ENCODE data around the gene RASGRF1. TPM values are rescaled to one million over a fixed set of nuclear protein-coding genes. Genes with fewer than 3 reads are reported as not detected.
"Not testable (repeated sequence)": the region's sequence is repeated elsewhere in the genome, so short reads cannot be mapped to it uniquely, and the experiment has no call there.

Gene RASGRF1
- total and polyA plus RNA-seq, 5 experiments from 2014 or later: 0.14 TPM; not detected in 4

DNA sequence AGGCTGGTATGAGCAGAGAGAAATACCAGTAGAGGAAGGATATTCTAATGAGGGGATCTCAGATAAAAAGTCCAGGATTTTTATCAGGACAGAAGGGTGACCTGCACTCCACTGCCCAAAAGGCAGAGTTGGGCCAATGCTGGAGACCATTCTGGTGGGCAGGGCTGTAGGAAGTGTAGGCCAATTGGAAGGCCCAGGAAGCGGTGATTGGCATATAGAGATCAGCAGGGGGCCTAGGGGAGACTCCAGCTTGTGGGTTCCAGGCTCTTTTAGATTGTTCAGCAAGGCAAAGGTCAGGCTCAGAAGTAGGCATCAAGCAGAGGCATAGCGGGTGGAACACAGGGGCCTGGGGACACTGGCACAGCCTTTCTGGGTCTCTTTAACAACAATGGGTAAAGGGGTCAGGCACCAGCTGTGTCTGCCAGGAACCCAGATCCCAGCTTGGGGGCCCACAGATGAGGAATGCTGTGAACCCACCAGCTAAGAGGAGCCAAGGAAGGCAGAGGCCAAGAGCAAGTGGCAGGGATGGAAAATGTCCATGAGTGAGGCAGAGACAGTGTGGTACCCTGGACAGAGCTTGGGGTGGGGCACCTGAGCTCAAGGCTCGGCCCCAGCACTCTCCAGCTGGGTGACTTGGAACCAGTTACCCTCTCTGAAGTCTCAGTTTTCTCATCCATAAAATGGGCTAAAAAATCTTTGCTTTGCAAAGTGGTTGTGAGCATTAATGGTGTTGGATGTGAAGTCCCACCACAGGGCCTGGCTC lies 27.0 kb upstream of the RASGRF1 start:
- no peak overlapping the region for H3K4me3 Mint-ChIP-seq
- H3K9me3 Mint-ChIP-seq: peaks cover 0 to 3% (median 0%) of the 10 kb centered on the region in 9 donors
- no peaks in the 10 kb centered on the region for H3K36me3 Mint-ChIP-seq
- peaks cover 10 to 52% (median 16%) of the 10 kb centered on the region in 5 donors for H3K27me3 Mint-ChIP-seq
- no peaks in the 10 kb centered on the region for H3K4me1 Mint-ChIP-seq
- POLR2A ChIA-PET: no interaction called here
- no peak for ATAC-seq
- no peak for DNase-seq
- H3K27ac Mint-ChIP-seq: no peak overlapping the region

DNA sequence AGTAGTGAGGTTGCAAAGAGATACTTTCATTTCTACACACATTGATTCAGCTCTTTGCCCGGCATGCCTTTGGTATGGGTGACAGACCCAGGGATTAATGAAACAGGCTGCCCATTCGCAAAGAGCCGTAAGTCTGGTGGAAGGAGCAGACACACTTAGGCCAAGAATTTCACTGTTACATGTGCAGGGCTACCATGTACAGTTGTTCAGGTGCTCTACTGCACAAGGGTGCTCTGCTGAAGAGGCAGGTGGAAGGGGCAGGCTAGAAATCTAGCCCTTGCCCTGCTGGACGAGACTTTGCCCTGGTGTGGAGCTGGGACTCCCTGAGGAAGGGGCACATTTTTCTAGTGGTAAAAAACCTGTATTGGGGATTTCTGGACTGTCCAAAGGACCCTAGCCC lies 26.2 kb upstream of the RASGRF1 start:
- ATAC-seq (no peak), DNase-seq (no peak)
- Mint-ChIP-seq H3K27me3 (peaks cover 14 to 51% (median 18%) of the 10 kb centered on the region in 5 donors), H3K36me3 (no peaks in the 10 kb centered on the region), H3K27ac (no peak overlapping the region), H3K9me3 (peaks cover 0 to 10% (median 0%) of the 10 kb centered on the region in 9 donors), H3K4me3 (no peak overlapping the region), H3K4me1 (no peaks in the 10 kb centered on the region)
- POLR2A ChIA-PET: no interaction called here

DNA sequence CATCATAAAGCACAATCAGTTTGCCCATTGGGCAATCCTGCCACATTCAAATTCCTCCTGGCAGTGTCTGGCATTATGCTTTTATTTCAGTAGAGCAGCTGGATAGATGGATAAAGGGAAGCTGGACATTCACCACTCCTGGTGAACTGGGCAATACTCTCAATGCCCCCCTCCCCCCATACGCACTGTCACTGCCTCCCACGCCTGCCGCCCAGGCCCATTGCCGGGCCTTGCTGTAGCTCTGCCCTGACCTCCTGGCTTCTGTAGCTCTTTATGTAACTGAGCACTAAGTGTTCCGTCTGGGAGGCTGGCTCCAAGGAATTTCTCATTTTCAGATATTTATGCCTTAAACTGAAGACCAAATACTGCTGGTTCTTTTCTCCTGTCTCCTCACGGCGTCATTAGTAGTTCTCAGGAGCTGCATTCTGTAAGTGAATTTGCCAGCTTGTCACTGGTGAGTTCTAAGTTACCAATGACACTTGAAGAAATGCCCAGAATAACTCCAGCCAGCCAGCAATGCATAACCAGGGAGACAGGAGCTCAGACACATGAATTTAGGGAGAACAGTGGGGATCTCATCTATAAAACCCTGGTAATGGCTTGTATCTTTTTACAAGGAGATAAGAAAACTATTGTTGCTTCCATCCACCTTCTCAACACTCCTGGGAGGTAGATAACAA lies 25.5 kb upstream of the RASGRF1 start:
- H3K4me3 Mint-ChIP-seq: no peak overlapping the region
- DNase-seq: no peak
- ATAC-seq: no peak
- no peak overlapping the region for H3K27ac Mint-ChIP-seq
- POLR2A ChIA-PET: no interaction called here
- no peaks in the 10 kb centered on the region for H3K4me1 Mint-ChIP-seq
- H3K27me3 Mint-ChIP-seq: peaks cover 14 to 49% (median 17%) of the 10 kb centered on the region in 5 donors
- H3K9me3 Mint-ChIP-seq: peaks cover 0 to 10% (median 0%) of the 10 kb centered on the region in 9 donors
- no peaks in the 10 kb centered on the region for H3K36me3 Mint-ChIP-seq

DNA sequence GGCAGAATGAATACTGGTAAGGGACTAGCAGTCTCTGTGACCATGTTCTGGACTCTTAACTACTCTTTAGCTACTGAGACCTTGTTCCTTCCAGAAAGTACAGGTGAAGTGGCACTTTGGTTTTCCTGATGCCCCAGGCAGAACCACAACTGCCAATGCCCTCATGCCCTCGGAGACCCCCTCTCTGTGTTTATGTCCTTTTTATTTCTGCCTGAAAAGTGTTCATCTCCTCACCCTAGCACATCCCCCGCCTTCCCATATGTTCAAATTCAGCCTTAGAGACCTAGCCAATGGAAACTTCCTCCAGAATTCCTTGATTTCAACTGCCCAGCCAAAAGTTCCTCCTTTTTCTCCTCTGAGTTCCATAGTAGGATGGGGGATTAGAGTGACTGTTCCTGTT lies 23.3 kb upstream of the RASGRF1 start:
- Mint-ChIP-seq H3K4me3 (no peak overlapping the region), H3K36me3 (no peaks in the 10 kb centered on the region), H3K4me1 (no peaks in the 10 kb centered on the region), H3K9me3 (peaks cover 0 to 10% (median 0%) of the 10 kb centered on the region in 9 donors), H3K27ac (no peak overlapping the region), H3K27me3 (peaks cover 17 to 60% (median 25%) of the 10 kb centered on the region in 5 donors)
- no peak for DNase-seq
- POLR2A ChIA-PET: no interaction called here
- no peak for ATAC-seq

DNA sequence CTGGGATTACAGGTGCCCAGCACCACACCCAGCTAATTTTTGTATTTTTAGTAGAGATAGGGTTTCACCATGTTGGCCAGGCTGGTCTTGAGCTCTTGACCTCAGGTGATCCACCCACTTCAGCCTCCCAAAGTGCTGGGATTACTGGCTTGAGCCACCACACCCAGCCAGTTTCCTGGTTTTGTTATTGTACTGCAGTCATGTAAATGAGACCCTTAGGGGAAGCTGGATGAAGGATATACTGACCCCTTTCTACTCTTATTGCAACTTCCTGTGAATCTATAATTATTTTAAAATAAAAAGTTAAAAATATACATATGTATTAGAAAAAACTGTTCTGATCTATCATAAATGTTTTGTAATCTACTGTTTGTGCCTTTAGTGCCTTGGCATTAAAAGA lies 20.8 kb upstream of the RASGRF1 start:
- H3K4me3 Mint-ChIP-seq, H3K9me3 Mint-ChIP-seq, H3K27ac Mint-ChIP-seq, POLR2A ChIA-PET, DNase-seq, H3K4me1 Mint-ChIP-seq, H3K36me3 Mint-ChIP-seq, ATAC-seq: not testable (repeated sequence)
- peaks cover 22 to 69% (median 25%) of the 10 kb centered on the region in 5 donors for H3K27me3 Mint-ChIP-seq

DNA sequence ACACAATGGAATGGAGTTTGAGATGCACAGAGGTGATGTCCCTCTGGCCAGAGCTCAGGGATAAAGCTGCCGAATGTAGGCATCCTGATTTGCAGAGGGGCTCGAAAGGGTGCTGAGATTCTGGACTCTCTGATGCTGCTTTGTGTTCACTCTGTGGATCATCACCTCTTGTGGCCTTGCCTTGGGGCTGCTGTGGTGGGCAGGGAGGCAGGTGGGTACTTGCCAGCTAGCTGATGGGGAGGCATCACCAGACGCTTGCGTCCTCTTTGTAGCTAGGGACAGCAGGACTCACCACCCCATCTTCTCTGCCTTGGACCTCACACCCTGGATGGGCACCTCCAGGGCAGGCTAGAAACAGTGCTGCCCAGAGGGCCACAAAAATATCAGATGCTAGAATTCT lies 14.6 kb upstream of the RASGRF1 start:
- no peak for ATAC-seq

DNA sequence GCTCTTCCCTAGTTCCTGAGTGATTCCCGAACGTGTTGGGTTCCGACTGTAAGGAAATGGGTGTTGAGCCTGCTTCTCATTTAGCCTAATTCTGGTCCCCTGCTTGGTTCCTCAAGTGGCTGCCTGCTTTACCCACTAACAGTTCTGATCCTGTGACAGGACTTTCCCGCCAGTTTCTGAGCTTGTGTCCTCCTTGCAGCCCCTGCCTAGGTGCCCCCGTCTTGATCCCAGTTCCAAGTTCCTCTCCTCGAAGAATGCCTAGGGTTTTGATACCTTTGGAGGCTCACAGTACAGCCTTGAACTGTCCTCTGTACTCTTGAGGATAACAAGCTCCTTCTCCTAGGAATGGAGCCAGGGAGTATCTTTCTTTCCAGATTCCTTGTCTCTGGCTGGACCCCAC lies 12.0 kb upstream of the RASGRF1 start:
- POLR2A ChIA-PET: no interaction called here
- no peak for ATAC-seq
- Mint-ChIP-seq H3K36me3 (no peaks in the 10 kb centered on the region), H3K9me3 (peaks cover 0 to 2% (median 0%) of the 10 kb centered on the region in 9 donors), H3K27me3 (peaks cover 19 to 71% (median 40%) of the 10 kb centered on the region in 5 donors), H3K4me3 (no peak overlapping the region), H3K27ac (no peak overlapping the region), H3K4me1 (peaks cover 0 to 4% (median 0%) of the 10 kb centered on the region in 4 donors)
- no peak for DNase-seq

More for the DNA sequence above, 14.6 kb upstream of the RASGRF1 start:
- Mint-ChIP-seq H3K4me3 (no peak overlapping the region), H3K27ac (no peak overlapping the region), H3K27me3 (peaks cover 21 to 81% (median 43%) of the 10 kb centered on the region in 5 donors), H3K36me3 (no peaks in the 10 kb centered on the region), H3K4me1 (peaks cover 0 to 4% (median 0%) of the 10 kb centered on the region in 4 donors), H3K9me3 (peaks cover 0 to 6% (median 0%) of the 10 kb centered on the region in 9 donors)
- POLR2A ChIA-PET: no interaction called here
- no peak for DNase-seq

DNA sequence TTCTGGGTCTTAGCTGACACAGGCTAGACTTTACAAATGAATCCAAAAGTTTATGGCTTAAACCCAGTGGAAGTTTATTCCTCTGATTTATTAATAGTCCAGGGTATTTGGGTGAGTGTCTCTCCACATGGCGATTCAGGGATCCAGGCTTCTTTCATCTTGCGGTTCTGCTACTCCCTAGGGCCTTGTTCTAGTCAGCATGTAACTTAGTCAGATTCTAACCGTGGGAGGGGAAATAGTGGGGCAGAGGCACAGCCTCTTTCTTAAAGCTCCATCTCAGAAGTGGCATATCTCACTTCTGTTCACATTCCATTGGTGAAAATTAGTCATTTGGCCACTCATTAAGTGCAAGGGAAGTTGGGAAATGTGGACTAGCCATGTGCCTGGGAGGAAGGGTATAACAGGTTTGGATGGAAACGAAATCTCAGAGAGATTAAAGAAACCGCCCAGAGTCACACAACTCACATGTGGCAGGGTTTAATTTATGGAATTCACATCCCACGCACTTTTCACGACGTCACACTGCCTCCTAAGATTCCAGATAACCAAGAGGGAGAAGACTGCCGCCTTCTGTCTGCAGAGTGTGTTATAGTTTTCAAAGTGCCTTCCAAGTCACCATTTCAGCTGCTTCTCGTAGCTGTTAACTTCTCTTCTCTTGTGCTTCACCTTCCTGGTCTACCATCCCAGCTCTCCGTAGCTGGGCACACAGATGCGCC lies 11.4 kb upstream of the RASGRF1 start:
- Mint-ChIP-seq H3K9me3 (peaks cover 0 to 2% (median 0%) of the 10 kb centered on the region in 9 donors), H3K27me3 (peaks cover 19 to 68% (median 38%) of the 10 kb centered on the region in 5 donors), H3K36me3 (no peaks in the 10 kb centered on the region), H3K4me3 (no peak overlapping the region), H3K4me1 (peaks cover 0 to 2% (median 0%) of the 10 kb centered on the region in 4 donors), H3K27ac (no peak overlapping the region)
- ATAC-seq (no peak), DNase-seq (no peak)
- POLR2A ChIA-PET: no interaction called here

DNA sequence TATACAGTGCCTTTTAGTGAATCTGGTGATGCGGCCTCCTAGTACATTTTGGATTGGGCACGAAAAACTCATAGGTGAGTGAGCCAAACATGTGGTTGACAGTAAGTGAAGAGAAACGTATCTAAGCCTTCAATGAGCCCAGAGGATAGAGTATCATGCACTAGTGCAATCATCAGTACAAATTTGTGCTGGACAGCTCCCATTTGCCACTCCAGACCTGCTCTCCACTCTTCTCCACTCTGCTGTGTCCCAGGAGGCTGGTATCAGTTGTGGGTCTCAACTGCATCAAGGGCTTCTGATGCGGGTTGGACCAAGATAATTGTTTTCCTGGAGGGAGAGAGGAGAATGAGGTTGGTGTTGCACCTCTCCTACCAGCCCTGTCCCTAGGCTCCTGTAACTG lies 9.1 kb upstream of the RASGRF1 start:
- H3K27me3 Mint-ChIP-seq: peaks cover 25 to 70% (median 37%) of the 10 kb centered on the region in 5 donors

DNA sequence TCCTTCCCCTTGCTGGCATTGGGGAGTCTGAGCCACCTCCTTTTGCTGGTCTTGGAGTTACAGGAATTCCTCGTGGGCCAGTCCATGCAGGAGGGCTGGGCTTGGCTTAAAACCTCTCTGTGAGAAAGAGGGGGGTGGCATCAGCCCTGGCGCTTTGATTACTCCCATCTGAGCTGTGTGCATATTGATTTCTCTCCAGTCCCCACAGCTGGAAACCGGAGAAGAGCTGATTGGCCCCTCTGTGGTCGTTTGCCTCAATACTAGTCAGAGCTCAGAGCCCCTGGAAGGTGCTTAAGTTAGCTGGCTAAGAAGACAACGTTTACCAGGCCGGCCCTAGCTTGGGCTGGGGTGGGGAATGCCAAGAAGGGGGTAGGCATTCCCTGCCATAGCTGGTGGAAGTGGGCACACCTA lies 4.0 kb upstream of the RASGRF1 start:
- H3K27ac Mint-ChIP-seq: no peak overlapping the region
- ATAC-seq (no peak), DNase-seq (no peak)
- POLR2A ChIA-PET: no interaction called here
- H3K9me3 Mint-ChIP-seq: no peaks in the 10 kb centered on the region
- no peak overlapping the region for H3K4me3 Mint-ChIP-seq
- H3K36me3 Mint-ChIP-seq: no peaks in the 10 kb centered on the region
- H3K27me3 Mint-ChIP-seq: peaks cover 21 to 79% (median 45%) of the 10 kb centered on the region in 5 donors
- H3K4me1 Mint-ChIP-seq: peaks cover 0 to 22% (median 6%) of the 10 kb centered on the region in 4 donors

More for the DNA sequence above, 9.1 kb upstream of the RASGRF1 start:
- H3K27ac Mint-ChIP-seq: no peak overlapping the region
- H3K4me1 Mint-ChIP-seq: no peaks in the 10 kb centered on the region
- ATAC-seq (no peak), DNase-seq (no peak)
- no peak overlapping the region for H3K4me3 Mint-ChIP-seq
- H3K36me3 Mint-ChIP-seq: no peaks in the 10 kb centered on the region
- H3K9me3 Mint-ChIP-seq: peaks cover 0 to 2% (median 0%) of the 10 kb centered on the region in 9 donors
- POLR2A ChIA-PET: no interaction called here

DNA sequence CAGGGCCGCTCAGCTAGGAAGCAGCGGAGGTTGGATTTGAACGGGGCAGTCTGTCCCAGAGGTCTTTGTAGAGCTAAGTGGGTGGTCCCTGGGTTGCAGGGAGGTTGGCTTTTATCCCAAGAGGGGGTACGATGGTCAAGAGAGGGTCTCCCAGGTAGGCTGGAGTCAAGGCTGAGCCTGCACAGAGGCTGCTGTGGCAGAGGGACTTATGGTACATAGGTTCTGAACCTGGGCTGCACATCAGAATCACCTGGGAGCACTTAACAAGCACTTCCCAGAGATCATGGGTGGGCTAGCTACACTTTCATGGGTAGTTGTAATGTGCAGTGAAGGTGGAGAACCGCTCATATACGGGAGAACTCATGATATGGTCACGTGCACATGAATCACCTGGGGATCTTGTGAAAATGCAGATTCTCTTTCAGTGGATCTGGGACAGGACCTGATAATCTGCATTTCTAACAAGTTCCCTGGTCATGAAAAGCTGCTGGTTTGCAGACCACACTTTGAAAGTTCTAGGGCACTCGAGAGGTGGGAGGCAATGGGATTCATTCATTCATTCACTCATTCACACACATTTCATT lies 2.9 kb upstream of the RASGRF1 start:
- no peak for DNase-seq
- H3K27me3 Mint-ChIP-seq: peaks cover 22 to 80% (median 53%) of the 10 kb centered on the region in 5 donors

DNA sequence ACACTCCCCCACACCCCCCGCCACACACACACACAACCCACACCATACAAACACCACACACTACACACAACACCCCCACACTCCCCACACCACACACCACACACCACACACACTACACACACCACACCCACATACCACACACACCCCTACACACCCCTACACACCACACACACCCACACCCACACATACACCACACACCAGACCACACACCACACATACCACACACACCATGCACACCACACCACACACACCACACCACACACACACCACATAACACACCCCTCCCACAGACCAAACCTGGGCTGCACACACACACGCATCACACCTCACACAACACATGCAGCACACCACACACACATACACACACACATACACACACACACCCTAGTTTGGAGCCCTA lies 1.8 kb upstream of the RASGRF1 start:
- Mint-ChIP-seq H3K27me3 (peaks cover 26 to 91% (median 62%) of the 10 kb centered on the region in 5 donors), H3K4me1 (peaks cover 0 to 22% (median 6%) of the 10 kb centered on the region in 4 donors), H3K36me3 (no peaks in the 10 kb centered on the region), H3K4me3 (peak overlapping the region in 4 of 10 donors; percentile 16 to 68 (median 40)), H3K27ac (peak overlapping the region in 1 of 10 donors; percentile 9), H3K9me3 (no peaks in the 10 kb centered on the region)
- POLR2A ChIA-PET: no interaction called here
- no peak for ATAC-seq
- DNase-seq: no peak

More for the DNA sequence above, 2.9 kb upstream of the RASGRF1 start:
- POLR2A ChIA-PET: no interaction called here
- no peak for ATAC-seq
- peak overlapping the region in 1 of 10 donors; percentile 25 for H3K27ac Mint-ChIP-seq
- H3K4me1 Mint-ChIP-seq: peaks cover 0 to 22% (median 6%) of the 10 kb centered on the region in 4 donors
- no peaks in the 10 kb centered on the region for H3K36me3 Mint-ChIP-seq
- no peaks in the 10 kb centered on the region for H3K9me3 Mint-ChIP-seq
- no peak overlapping the region for H3K4me3 Mint-ChIP-seq

All from naive thymus-derived CD8-positive, alpha-beta T cell (primary cell).